Astrocyte (in vitro differentiated cells and primary cell): ENCODE data around the gene LINGO4.

ENCODE experiments used
- EZH2 ChIP-seq: IDR thresholded peaks from 2 replicates; pipeline ENCODE4 v1.6.1; 2012; ENCODE audit warnings: mild to moderate bottlenecking, low read length, inconsistent platforms; ENCODE audit not compliant: insufficient read depth
- TF ChIP-seq, protein P1 (sequence below): IDR thresholded peaks from 2 replicates; pipeline ENCODE4 v1.5.1; 2011; ENCODE audit warnings: low read depth, mild to moderate bottlenecking, inconsistent platforms, low read length, moderate library complexity; ENCODE audit not compliant: insufficient read depth

DNA sequence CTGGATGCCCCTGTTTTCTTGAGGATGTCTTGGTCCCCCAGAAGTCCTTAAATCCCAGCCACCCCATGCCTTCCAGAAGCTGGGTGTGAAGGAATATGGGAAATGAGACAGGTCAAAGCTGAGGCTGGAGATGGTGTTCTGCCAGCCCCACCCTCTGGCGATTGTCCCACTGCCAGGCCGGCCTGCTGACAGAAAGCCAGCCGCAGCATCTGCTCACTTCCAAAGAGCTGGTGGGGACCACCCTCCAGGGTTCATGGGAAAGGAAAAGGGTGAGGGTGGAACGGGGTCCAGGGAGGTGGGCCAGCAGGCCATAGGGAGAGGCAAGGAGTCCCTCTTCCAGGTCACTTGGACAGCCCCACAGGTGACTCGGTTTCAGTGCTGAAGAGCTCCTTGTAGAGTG, 1.9 kb upstream of the LINGO4 start:
- TF ChIP-seq, protein P1, sequence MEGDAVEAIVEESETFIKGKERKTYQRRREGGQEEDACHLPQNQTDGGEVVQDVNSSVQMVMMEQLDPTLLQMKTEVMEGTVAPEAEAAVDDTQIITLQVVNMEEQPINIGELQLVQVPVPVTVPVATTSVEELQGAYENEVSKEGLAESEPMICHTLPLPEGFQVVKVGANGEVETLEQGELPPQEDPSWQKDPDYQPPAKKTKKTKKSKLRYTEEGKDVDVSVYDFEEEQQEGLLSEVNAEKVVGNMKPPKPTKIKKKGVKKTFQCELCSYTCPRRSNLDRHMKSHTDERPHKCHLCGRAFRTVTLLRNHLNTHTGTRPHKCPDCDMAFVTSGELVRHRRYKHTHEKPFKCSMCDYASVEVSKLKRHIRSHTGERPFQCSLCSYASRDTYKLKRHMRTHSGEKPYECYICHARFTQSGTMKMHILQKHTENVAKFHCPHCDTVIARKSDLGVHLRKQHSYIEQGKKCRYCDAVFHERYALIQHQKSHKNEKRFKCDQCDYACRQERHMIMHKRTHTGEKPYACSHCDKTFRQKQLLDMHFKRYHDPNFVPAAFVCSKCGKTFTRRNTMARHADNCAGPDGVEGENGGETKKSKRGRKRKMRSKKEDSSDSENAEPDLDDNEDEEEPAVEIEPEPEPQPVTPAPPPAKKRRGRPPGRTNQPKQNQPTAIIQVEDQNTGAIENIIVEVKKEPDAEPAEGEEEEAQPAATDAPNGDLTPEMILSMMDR = no peak
- no peak for TF ChIP-seq EZH2
